ENCODE measurements around the gene THSD8. TPM values are rescaled to one million over a fixed set of nuclear protein-coding genes. Genes with fewer than 3 reads are reported as not detected.

The THSD8 gene
- total RNA-seq, 1 donor from 2014 or later: 2.8 TPM

- H3K4me1 ChIP-seq: peaks cover 74% of the 10 kb centered on the region
- no peaks in the 10 kb centered on the region for H3K9me3 ChIP-seq
- H3K27me3 ChIP-seq: no peaks in the 10 kb centered on the region
- no peak for DNase-seq
- peak overlapping the region; percentile 100 for H3K27ac ChIP-seq
- ATAC-seq: no peak
- H3K4me3 ChIP-seq: peak overlapping the region; percentile 56
- TF ChIP-seq, protein P1, sequence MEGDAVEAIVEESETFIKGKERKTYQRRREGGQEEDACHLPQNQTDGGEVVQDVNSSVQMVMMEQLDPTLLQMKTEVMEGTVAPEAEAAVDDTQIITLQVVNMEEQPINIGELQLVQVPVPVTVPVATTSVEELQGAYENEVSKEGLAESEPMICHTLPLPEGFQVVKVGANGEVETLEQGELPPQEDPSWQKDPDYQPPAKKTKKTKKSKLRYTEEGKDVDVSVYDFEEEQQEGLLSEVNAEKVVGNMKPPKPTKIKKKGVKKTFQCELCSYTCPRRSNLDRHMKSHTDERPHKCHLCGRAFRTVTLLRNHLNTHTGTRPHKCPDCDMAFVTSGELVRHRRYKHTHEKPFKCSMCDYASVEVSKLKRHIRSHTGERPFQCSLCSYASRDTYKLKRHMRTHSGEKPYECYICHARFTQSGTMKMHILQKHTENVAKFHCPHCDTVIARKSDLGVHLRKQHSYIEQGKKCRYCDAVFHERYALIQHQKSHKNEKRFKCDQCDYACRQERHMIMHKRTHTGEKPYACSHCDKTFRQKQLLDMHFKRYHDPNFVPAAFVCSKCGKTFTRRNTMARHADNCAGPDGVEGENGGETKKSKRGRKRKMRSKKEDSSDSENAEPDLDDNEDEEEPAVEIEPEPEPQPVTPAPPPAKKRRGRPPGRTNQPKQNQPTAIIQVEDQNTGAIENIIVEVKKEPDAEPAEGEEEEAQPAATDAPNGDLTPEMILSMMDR (IDR thresholded peaks at IDR 0.05): no peak
- intact Hi-C loops (cut with DNase I): no loop called here
- H3K36me3 ChIP-seq: no peaks in the 10 kb centered on the region
These were observed 16.9 kb upstream of the THSD8 start for GRCh38 chr19:12784871-12785430.

GRCh38 chr19:12785431-12786031, 16.3 kb upstream of the THSD8 start:
- ATAC-seq: peak; percentile 0
- peak; percentile 74 for DNase-seq
- H3K4me1 ChIP-seq: peaks cover 74% of the 10 kb centered on the region
- peak overlapping the region; percentile 100 for H3K27ac ChIP-seq
- no peaks in the 10 kb centered on the region for H3K9me3 ChIP-seq
- no peaks in the 10 kb centered on the region for H3K27me3 ChIP-seq
- H3K4me3 ChIP-seq: peak overlapping the region; percentile 19
- no peaks in the 10 kb centered on the region for H3K36me3 ChIP-seq
- TF ChIP-seq, protein P1 (IDR thresholded peaks at IDR 0.05): no peak
- intact Hi-C loops (cut with DNase I): no loop called here

DNA sequence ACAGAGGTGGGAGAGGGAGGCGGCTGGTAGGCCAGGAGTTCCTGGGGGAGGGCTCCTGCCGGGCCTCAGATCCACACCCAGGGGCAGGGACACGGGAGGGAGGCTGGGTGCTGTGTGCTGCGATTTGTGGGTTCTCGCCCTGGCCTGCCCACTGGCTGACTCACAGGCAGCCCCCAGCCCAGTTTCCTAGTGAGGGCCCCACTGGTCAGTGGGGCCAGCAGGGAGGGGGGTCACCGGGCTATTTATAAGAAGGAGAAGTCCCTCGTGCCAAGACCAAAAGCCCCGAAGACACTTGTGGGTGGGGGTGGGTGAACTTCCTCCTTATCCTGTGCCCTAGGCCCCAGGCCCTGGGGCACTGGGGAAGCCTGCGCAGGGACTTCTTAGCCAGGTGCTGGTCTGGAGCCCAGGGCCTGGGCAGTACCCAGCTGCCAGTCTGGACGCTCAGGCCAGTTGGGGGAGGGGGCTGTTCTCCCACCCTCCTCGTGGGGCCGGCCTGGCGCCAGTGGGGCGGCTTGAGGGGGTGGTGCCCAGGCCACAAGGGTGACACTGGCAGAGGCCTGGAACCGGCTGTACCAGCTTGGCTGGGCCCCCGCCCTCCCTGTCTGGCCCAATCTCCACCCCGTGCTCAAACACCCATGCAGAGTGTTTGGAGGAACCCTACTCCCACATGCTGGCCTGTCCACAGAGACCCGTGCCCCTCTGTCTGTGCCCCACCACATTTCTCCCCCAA, 15.6 kb upstream of the THSD8 start:
- TF ChIP-seq, protein P1 (IDR thresholded peaks at IDR 0.05): no peak
- DNase-seq: peak; percentile 97
- no peaks in the 10 kb centered on the region for H3K9me3 ChIP-seq
- H3K27me3 ChIP-seq: no peaks in the 10 kb centered on the region
- peak; percentile 51 for ATAC-seq
- intact Hi-C loops (cut with DNase I): no loop called here
- H3K27ac ChIP-seq: peak overlapping the region; percentile 100
- peak overlapping the region; percentile 19 for H3K4me3 ChIP-seq
- peaks cover 74% of the 10 kb centered on the region for H3K4me1 ChIP-seq
- no peaks in the 10 kb centered on the region for H3K36me3 ChIP-seq

DNA sequence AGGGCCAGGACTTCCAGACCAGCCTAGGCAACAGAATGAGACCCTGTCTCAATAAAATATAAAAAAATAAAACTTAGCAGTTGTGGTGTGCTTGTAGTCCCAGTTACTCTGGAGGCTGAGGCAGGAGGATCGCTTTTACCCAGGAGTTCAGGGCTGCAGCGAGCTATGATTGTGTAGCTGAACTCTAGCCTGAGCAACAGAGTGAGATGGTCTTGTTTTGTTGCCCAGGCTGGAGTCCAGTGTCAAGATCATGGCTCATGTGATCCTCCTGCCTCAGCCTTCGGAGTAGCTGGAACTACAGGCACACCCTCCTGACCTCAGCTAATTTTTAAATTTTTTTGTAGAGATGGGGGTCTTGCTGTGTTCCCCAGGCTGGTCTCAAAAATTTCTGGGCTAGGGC, 14.9 kb upstream of the THSD8 start:
- ATAC-seq (no peak), DNase-seq (no peak)
- H3K36me3 ChIP-seq: no peaks in the 10 kb centered on the region
- intact Hi-C loops (cut with DNase I): no loop called here
- TF ChIP-seq, protein P1 (IDR thresholded peaks at IDR 0.05): no peak
- H3K4me1 ChIP-seq: peaks cover 68% of the 10 kb centered on the region
- H3K27ac ChIP-seq: peak overlapping the region; percentile 100
- H3K4me3 ChIP-seq: no peak overlapping the region
- no peaks in the 10 kb centered on the region for H3K9me3 ChIP-seq
- no peaks in the 10 kb centered on the region for H3K27me3 ChIP-seq

DNA sequence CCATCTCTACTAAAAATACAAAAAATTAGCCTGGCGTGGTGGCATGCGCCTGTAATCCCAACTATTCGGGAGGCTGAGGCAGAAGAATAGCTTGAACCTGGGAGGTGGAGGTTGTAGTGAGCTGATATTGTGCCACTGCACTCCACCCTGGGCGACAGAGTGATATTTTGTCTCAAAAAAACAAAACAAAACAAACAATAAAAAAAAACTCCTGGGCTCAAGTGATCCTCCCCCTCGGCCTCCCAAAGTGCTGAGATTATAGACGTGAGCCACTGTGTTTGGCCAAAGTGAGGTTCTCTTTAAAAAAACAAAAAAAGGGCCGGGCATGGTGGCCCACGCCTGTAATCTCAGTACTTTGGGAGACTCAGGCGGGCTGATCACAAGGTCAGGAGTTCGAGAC, 14.4 kb upstream of the THSD8 start:
- TF ChIP-seq, protein P1 (IDR thresholded peaks at IDR 0.05): no peak
- no peaks in the 10 kb centered on the region for H3K27me3 ChIP-seq
- intact Hi-C loops (cut with DNase I): no loop called here
- no peaks in the 10 kb centered on the region for H3K36me3 ChIP-seq
- peaks cover 67% of the 10 kb centered on the region for H3K4me1 ChIP-seq
- DNase-seq (no peak), ATAC-seq (no peak)
- no peak overlapping the region for H3K4me3 ChIP-seq
- H3K27ac ChIP-seq: peak overlapping the region; percentile 100
- no peaks in the 10 kb centered on the region for H3K9me3 ChIP-seq

All from upper lobe of right lung (tissue), 1 donor.